ENCODE data around the gene LHX4. TPM values are rescaled to one million over a fixed set of nuclear protein-coding genes. Genes with fewer than 3 reads are reported as not detected.

Gene LHX4
- total RNA-seq, 3 donors from 2014 or later, result 0.03 TPM; not detected in 2

DNA sequence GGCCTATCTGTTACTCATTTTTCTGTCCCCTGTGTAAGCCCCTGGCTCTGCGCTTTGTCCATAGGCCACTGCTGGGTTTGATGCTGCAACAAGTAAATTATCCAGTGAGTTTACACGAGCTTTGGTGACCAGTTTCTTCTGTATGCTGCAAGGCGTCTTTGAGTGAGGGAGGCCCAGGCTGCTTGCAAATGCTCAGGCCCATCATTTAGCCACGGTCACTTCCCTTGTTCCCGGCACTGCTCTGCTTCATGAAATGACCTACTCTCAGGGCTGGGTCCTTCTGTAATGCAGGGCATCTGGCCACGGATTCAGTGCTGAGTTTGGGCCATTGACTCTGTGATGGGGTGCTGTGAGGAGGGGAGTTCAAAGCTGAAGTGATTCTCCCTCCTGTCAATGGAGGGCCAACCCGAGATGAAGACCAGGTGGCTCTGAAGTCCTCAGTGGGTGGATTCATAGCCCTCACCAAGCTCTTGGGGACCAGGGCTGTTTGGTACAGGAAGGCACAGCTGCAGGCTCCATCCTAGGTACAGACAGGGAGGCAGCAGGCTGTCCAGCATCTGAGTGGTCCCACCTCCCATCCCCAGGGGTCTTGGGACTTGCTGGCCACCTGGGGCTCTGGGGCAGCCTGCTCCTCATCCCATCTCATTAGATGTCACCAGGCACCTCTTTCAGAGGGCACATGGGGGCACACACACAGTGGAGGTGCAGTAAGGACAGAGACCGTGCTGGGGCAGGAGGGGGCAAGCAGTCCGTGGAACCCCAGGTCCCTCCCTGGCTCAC lies 21.7 kb downstream of the LHX4 start:
- peaks cover 47% of the 10 kb centered on the region for H3K27me3 Mint-ChIP-seq (ENCODE audit: low read depth)
- H3K9me3 Mint-ChIP-seq, result no peaks in the 10 kb centered on the region

GRCh38 chr1:180252638-180253536 lies 22.8 kb downstream of the LHX4 start:
- no peak overlapping the region for H3K4me3 Mint-ChIP-seq
- peaks cover 56% of the 10 kb centered on the region for H3K27me3 Mint-ChIP-seq (ENCODE audit: low read depth)
- ATAC-seq (peak; percentile 50 to 64), DNase-seq (peak; percentile 54)
- peaks cover 2% of the 10 kb centered on the region for H3K4me1 Mint-ChIP-seq (ENCODE audit: low read depth)
- no peaks in the 10 kb centered on the region for H3K36me3 Mint-ChIP-seq (ENCODE audit: insufficient read depth)
- H3K9me3 Mint-ChIP-seq, result no peaks in the 10 kb centered on the region

More for the DNA sequence above, 21.7 kb downstream of the LHX4 start:
- no peak overlapping the region for H3K4me3 Mint-ChIP-seq
- no peaks in the 10 kb centered on the region for H3K36me3 Mint-ChIP-seq (ENCODE audit: insufficient read depth)
- ATAC-seq (no peak), DNase-seq (no peak)
- peaks cover 2% of the 10 kb centered on the region for H3K4me1 Mint-ChIP-seq (ENCODE audit: low read depth)

- peaks cover 60% of the 10 kb centered on the region for H3K27me3 Mint-ChIP-seq (ENCODE audit: low read depth)
- H3K9me3 Mint-ChIP-seq, result no peaks in the 10 kb centered on the region
These were observed 23.8 kb downstream of the LHX4 start for GRCh38 chr1:180253585-180254495.

GRCh38 chr1:180254496-180254819 lies 24.4 kb downstream of the LHX4 start:
- H3K9me3 Mint-ChIP-seq, result no peaks in the 10 kb centered on the region
- no peak for ATAC-seq
- H3K27me3 Mint-ChIP-seq (ENCODE audit: low read depth), result peaks cover 62% of the 10 kb centered on the region
- no peak for DNase-seq
- no peak overlapping the region for H3K4me3 Mint-ChIP-seq
- H3K36me3 Mint-ChIP-seq (ENCODE audit: insufficient read depth), result no peaks in the 10 kb centered on the region
- peaks cover 2% of the 10 kb centered on the region for H3K4me1 Mint-ChIP-seq (ENCODE audit: low read depth)

More at GRCh38 chr1:180253585-180254495, 23.8 kb downstream of the LHX4 start:
- H3K4me1 Mint-ChIP-seq (ENCODE audit: low read depth), result peaks cover 2% of the 10 kb centered on the region
- H3K4me3 Mint-ChIP-seq, result no peak overlapping the region
- ATAC-seq (no peak), DNase-seq (no peak)
- H3K36me3 Mint-ChIP-seq (ENCODE audit: insufficient read depth), result no peaks in the 10 kb centered on the region

GRCh38 chr1:180254854-180255253 lies 24.8 kb downstream of the LHX4 start:
- no peaks in the 10 kb centered on the region for H3K9me3 Mint-ChIP-seq
- peaks cover 2% of the 10 kb centered on the region for H3K4me1 Mint-ChIP-seq (ENCODE audit: low read depth)
- no peak for ATAC-seq
- peaks cover 59% of the 10 kb centered on the region for H3K27me3 Mint-ChIP-seq (ENCODE audit: low read depth)
- DNase-seq, result no peak
- no peaks in the 10 kb centered on the region for H3K36me3 Mint-ChIP-seq (ENCODE audit: insufficient read depth)
- no peak overlapping the region for H3K4me3 Mint-ChIP-seq

GRCh38 chr1:180255536-180256340 lies 25.7 kb downstream of the LHX4 start:
- no peak for DNase-seq
- H3K9me3 Mint-ChIP-seq, result no peaks in the 10 kb centered on the region
- H3K36me3 Mint-ChIP-seq (ENCODE audit: insufficient read depth), result no peaks in the 10 kb centered on the region
- no peaks in the 10 kb centered on the region for H3K4me1 Mint-ChIP-seq (ENCODE audit: low read depth)
- no peak overlapping the region for H3K4me3 Mint-ChIP-seq
- peaks cover 54% of the 10 kb centered on the region for H3K27me3 Mint-ChIP-seq (ENCODE audit: low read depth)
- ATAC-seq, result no peak

DNA sequence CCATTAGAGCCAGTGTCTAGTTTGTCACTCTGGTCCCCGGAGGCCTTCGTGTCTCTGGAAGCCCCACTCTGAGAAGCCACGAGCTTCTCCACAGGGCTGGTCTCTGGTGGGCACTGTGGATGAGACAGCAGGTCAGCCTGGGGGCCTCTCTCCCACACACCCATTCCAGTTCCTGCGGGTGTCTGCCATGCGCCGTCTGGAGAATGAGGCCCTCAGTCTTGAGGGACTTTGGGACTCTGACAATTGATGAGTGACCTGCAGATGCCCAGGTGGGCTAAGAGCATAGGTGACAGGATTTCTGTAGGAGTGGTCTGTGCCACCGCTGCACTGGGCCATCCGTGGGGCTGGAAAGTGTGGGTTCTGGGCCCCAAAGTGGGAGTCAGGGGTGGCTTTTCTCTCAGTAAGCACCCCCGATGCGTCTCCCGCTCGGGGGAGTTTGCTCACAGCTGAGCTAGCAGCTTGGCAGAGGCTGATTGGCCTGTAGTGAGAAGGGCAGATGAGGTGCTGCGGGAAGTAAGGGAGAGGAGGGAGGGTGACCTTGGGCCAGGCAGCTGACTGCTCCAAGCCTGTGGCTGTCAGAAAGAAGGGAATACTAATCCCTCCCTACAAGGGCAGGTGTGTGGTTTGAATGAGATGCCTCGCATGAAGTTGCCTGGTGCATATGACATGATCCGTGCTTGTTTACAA lies 26.4 kb downstream of the LHX4 start:
- Mint-ChIP-seq H3K4me3 (no peak overlapping the region), H3K4me1 (ENCODE audit: low read depth) (no peaks in the 10 kb centered on the region), H3K36me3 (ENCODE audit: insufficient read depth) (no peaks in the 10 kb centered on the region), H3K9me3 (no peaks in the 10 kb centered on the region), H3K27me3 (ENCODE audit: low read depth) (peaks cover 49% of the 10 kb centered on the region)
- ATAC-seq (no peak), DNase-seq (no peak)

DNA sequence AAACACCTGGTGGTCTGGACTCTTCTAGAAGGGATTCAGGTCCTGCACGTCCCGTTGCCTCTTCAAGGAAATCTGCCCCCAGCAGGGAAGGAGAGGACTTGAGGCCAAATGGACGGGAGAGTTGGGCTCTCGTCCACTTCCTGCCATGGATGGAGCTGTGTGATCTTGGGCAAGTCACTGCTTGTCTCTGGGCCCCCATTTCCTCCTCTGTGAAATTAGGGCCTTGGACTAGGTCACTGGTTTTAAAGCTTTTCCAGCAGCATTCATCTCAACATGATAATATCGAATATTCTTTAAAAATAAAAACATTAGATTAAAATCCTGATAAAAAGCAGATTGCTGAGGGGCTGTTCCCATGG lies 26.9 kb downstream of the LHX4 start:
- Mint-ChIP-seq H3K27me3 (ENCODE audit: low read depth) (peaks cover 47% of the 10 kb centered on the region), H3K4me1 (ENCODE audit: low read depth) (no peaks in the 10 kb centered on the region), H3K4me3 (no peak overlapping the region), H3K36me3 (ENCODE audit: insufficient read depth) (no peaks in the 10 kb centered on the region), H3K9me3 (no peaks in the 10 kb centered on the region)
- ATAC-seq, result no peak
- no peak for DNase-seq

GRCh38 chr1:180257486-180257885 lies 27.4 kb downstream of the LHX4 start:
- Mint-ChIP-seq H3K4me1 (ENCODE audit: low read depth) (no peaks in the 10 kb centered on the region), H3K27me3 (ENCODE audit: low read depth) (peaks cover 42% of the 10 kb centered on the region), H3K36me3 (ENCODE audit: insufficient read depth) (no peaks in the 10 kb centered on the region), H3K9me3 (no peaks in the 10 kb centered on the region), H3K4me3 (no peak overlapping the region)
- ATAC-seq, result no peak
- no peak for DNase-seq

GRCh38 chr1:180258290-180258689 lies 28.2 kb downstream of the LHX4 start:
- no peak overlapping the region for H3K4me3 Mint-ChIP-seq
- H3K36me3 Mint-ChIP-seq (ENCODE audit: insufficient read depth), result no peaks in the 10 kb centered on the region
- H3K4me1 Mint-ChIP-seq (ENCODE audit: low read depth), result no peaks in the 10 kb centered on the region
- DNase-seq (no peak), ATAC-seq (no peak)
- no peaks in the 10 kb centered on the region for H3K9me3 Mint-ChIP-seq
- H3K27me3 Mint-ChIP-seq (ENCODE audit: low read depth), result peaks cover 37% of the 10 kb centered on the region

DNA sequence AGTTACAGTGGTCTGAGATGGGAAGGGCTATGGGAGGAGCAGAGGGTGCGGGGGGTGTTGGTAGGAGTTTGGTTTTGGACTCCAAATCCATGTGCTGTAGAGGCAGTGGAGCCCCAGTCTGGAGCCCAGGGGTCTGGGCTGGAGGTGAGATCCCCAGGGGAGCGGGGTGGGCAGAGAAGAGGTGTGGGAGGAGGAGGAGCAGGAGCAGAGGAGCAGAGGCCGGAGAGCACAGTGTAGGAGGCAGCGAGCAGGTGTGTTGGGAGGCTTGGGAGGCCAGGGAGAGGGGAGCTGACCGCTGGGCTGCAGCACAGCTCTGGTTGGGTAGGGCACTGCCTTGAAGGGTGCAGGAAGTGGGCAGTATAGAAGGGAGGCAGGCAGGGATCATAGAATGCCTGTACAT lies 28.9 kb downstream of the LHX4 start:
- Mint-ChIP-seq H3K36me3 (ENCODE audit: insufficient read depth) (no peaks in the 10 kb centered on the region), H3K27me3 (ENCODE audit: low read depth) (peaks cover 36% of the 10 kb centered on the region), H3K9me3 (no peaks in the 10 kb centered on the region), H3K4me3 (no peak overlapping the region), H3K4me1 (ENCODE audit: low read depth) (no peaks in the 10 kb centered on the region)
- ATAC-seq (no peak), DNase-seq (no peak)

GRCh38 chr1:180259431-180260338 lies 29.6 kb downstream of the LHX4 start:
- ATAC-seq (no peak), DNase-seq (no peak)
- H3K9me3 Mint-ChIP-seq, result no peaks in the 10 kb centered on the region
- H3K4me1 Mint-ChIP-seq (ENCODE audit: low read depth), result no peaks in the 10 kb centered on the region
- H3K27me3 Mint-ChIP-seq (ENCODE audit: low read depth), result peaks cover 32% of the 10 kb centered on the region
- H3K4me3 Mint-ChIP-seq, result no peak overlapping the region
- H3K36me3 Mint-ChIP-seq (ENCODE audit: insufficient read depth), result no peaks in the 10 kb centered on the region

Data from activated T-cell treated with anti-CD3 and anti-CD28 coated beads, Interleukin-2, amount 50 U/mL, for 4 hours (primary cell).